Ascending aorta (tissue), 2 donors: Measurements from ENCODE around the gene UBR1. TPM values are rescaled to one million over a fixed set of nuclear protein-coding genes. Genes with fewer than 3 reads are reported as not detected.
"Not testable (repeated sequence)": the region's sequence is repeated elsewhere in the genome, so short reads cannot be mapped to it uniquely, and the experiment has no call there.

Experiments used
- DNase-seq, 2 donors: peaks; one replicate each; pipeline ENCODE4 v3.0.0-alpha.2; 2019; ENCODE audit warnings: low spot score in 2 of 2
- H3K27ac ChIP-seq, 2 donors: fragments of 200-600 bp; sonication (generic); one replicate each; pipeline ENCODE4 v1.5.1; 2016 to 2017; ENCODE audit warnings: mild to moderate bottlenecking in 1 of 2
- H3K27me3 ChIP-seq: fragments of 200-600 bp; sonication (generic); one replicate; pipeline ENCODE4 v1.5.1; 2017
- H3K36me3 ChIP-seq, 2 donors: fragments of 200-600 bp; sonication (generic); one replicate each; pipeline ENCODE4 v1.5.1; 2016
- H3K4me1 ChIP-seq, 2 donors: fragments of 200-600 bp; sonication (generic); one replicate each; pipeline ENCODE4 v1.5.1; 2016 to 2017; ENCODE audit warnings: mild to moderate bottlenecking in 1 of 2
- H3K4me3 ChIP-seq, 2 donors: fragments of 200-600 bp; sonication (generic); one replicate each; pipeline ENCODE4 v1.5.1; 2016 to 2017; ENCODE audit warnings: mild to moderate bottlenecking in 1 of 2
- H3K9me3 ChIP-seq, 2 donors: fragments of 200-600 bp; sonication (generic); one replicate each; pipeline ENCODE4 v1.5.1; 2016
- intact Hi-C: fragments of 100-400 bp; cut with DNase I; formaldehyde crosslinking; loops from one replicate; pipeline ENCODE4 v1.15.1; 2023
- total RNA-seq: library from RNA; depleted of rRNA; stranded (reverse); fragments of >200 nt; gene quantifications from one replicate; pipeline ENCODE4 v1.1.0, GENCODE V29; 2016
- TF ChIP-seq, protein P1 (sequence below), 3 experiments: fragments of 200-600 bp in 2 of 3; fragments of 450-650 bp in 1 of 3; sonication (generic) in 2 of 3; IDR thresholded peaks; one replicate each; pipeline ENCODE4 v1.5.1; 2016 to 2019; ENCODE audit warnings: antibody characterized with exemption in 3 of 3, mild to moderate bottlenecking in 1 of 3, moderate library complexity in 1 of 3

UBR1 gene
- total RNA-seq, 1 donor from 2014 or later, result 8.2 TPM

DNA sequence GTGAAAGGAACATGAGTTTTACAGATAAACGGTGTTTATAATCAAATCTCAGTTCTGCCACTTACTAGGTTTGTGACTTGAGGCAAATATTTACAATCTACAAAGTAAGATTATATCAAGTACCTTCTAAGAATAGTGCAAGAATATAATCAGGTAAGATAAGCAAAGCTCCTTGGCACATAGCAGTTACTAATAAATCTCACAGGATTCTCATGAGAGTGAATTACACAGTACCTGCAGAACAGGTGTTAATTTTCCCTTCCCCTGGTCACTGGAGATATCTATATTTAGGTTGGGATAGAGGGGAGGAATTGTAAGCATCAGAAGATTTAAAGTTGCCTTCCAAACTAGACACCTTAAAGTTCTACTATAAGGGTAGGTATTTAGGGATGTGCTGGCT is 53.0 kb downstream of the UBR1 start:
- no peak overlapping the region for H3K27ac ChIP-seq
- H3K27me3 ChIP-seq, result no peaks in the 10 kb centered on the region
- TF ChIP-seq, protein P1, sequence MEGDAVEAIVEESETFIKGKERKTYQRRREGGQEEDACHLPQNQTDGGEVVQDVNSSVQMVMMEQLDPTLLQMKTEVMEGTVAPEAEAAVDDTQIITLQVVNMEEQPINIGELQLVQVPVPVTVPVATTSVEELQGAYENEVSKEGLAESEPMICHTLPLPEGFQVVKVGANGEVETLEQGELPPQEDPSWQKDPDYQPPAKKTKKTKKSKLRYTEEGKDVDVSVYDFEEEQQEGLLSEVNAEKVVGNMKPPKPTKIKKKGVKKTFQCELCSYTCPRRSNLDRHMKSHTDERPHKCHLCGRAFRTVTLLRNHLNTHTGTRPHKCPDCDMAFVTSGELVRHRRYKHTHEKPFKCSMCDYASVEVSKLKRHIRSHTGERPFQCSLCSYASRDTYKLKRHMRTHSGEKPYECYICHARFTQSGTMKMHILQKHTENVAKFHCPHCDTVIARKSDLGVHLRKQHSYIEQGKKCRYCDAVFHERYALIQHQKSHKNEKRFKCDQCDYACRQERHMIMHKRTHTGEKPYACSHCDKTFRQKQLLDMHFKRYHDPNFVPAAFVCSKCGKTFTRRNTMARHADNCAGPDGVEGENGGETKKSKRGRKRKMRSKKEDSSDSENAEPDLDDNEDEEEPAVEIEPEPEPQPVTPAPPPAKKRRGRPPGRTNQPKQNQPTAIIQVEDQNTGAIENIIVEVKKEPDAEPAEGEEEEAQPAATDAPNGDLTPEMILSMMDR (IDR thresholded peaks at IDR 0.05), result no peak
- H3K36me3 ChIP-seq, result peaks cover 41 to 58% of the 10 kb centered on the region in 2 donors
- no peaks in the 10 kb centered on the region for H3K9me3 ChIP-seq
- H3K4me1 ChIP-seq, result no peaks in the 10 kb centered on the region
- DNase-seq, result no peak
- no peak overlapping the region for H3K4me3 ChIP-seq
- intact Hi-C loops, result loop anchor here (10.0 kb wide), 1 partner anchor 88 kb away; no protein-coding TSS in a partner anchor

DNA sequence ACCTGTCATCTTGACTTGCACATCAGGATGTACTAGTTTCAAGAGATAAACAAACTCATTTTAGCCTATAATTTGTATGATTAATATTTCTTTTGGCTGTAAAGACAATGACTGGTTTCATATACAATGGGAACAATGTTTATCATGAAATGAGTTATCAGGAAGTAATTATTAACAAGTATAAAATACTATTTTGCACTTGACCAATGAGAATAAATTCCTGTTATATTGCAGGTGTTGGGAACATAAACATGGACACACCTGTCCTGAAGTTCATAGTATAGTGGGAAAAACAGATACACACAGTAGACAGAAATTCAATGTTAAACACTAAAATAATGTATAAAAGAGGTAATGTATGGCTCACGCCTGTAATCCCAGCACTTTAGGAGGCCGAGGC is 56.9 kb downstream of the UBR1 start:
- H3K4me3 ChIP-seq, result no peak overlapping the region
- intact Hi-C loops, result no loop called here
- H3K27ac ChIP-seq, result no peak overlapping the region
- H3K27me3 ChIP-seq, result no peaks in the 10 kb centered on the region
- H3K36me3 ChIP-seq, result peaks cover 38 to 62% of the 10 kb centered on the region in 2 donors
- no peaks in the 10 kb centered on the region for H3K9me3 ChIP-seq
- no peak for DNase-seq
- TF ChIP-seq, protein P1 (IDR thresholded peaks at IDR 0.05), result no peak
- no peaks in the 10 kb centered on the region for H3K4me1 ChIP-seq

DNA sequence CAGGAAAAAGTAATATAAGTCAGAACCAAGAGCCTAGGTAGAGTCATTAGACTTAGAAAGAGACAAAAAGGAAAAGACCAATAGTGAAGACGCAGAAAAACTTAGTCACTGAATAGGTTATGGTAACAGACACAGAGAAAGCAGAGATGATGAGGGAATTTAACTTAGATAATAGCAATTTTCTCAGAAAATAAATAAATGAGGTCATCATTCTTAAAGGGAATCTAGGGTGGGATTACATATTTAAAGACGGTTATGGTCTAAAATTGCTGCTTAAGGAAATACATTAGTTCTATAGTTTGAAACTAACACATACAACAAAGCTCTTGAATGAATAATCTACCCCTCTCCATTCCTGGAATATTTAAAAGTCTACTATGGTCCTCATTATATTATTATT is 59.4 kb downstream of the UBR1 start:
- Histone ChIP-seq H3K27me3 (no peaks in the 10 kb centered on the region), H3K9me3 (no peaks in the 10 kb centered on the region), H3K4me1 (no peaks in the 10 kb centered on the region), H3K27ac (no peak overlapping the region), H3K36me3 (peaks cover 50 to 68% of the 10 kb centered on the region in 2 donors), H3K4me3 (no peak overlapping the region)
- intact Hi-C loops, result no loop called here
- TF ChIP-seq, protein P1 (IDR thresholded peaks at IDR 0.05), result no peak
- no peak for DNase-seq

DNA sequence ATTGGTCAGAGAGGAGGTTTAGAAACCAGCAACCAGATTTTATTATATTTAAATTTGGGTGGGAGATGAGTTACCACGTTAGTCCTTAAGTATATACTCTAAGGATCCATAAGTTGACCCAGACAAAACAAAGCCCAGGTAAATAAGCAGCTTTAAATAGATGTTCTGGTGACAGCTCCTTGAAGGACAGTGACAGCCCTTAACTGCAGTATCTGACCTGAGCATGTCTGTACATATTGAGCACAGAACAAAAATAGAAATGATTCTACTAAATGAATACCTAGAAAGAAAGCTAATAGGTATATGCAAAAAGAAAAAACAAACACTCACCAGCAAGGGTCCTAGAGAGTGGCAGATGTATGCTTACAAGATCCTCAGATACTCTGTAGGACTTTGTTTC is 63.0 kb downstream of the UBR1 start:
- Histone ChIP-seq H3K4me1 (no peaks in the 10 kb centered on the region), H3K27ac (no peak overlapping the region), H3K4me3 (no peak overlapping the region), H3K27me3 (no peaks in the 10 kb centered on the region), H3K9me3 (peaks cover 0 to 3% of the 10 kb centered on the region in 2 donors), H3K36me3 (peaks cover 49 to 68% of the 10 kb centered on the region in 2 donors)
- intact Hi-C loops, result no loop called here
- TF ChIP-seq, protein P1 (IDR thresholded peaks at IDR 0.05), result no peak
- DNase-seq, result no peak

DNA sequence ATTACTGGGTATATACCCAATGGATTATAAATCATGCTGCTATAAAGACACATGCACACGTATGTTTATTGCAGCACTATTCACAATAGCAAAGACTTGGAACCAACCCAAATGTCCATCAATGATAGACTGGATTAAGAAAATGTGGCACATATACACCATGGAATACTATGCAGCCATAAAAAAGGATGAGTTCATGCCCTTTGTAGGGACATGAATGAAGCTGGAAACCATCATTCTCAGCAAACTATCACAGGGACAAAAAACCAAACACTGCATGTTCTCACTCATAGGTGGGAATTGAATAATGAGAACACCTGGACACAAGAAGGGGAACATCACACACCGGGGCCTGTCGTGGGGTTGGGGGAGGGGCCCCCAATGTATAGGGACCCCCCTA is 64.8 kb downstream of the UBR1 start:
- H3K4me3 ChIP-seq, intact Hi-C loops, H3K27ac ChIP-seq, H3K27me3 ChIP-seq, H3K4me1 ChIP-seq, DNase-seq, H3K9me3 ChIP-seq: not testable (repeated sequence)
- peaks cover 50 to 71% of the 10 kb centered on the region in 2 donors for H3K36me3 ChIP-seq

DNA sequence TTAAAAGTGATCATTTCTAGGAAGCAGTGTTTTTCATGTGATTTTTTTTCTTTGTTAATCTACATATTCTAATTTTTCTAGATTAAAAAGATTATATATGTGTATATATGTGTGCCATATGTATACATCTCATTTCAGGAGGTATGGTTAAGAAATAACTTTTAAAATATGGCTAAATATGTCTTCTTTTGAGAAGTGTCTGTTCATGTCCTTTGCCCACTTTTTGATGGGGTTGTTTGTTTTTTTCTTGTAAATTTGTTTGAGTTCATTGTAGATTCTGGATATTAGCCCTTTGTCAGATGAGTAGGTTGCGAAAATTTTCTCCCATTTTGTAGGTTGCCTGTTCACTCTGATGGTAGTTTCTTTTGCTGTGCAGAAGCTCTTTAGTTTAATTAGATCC is 70.6 kb downstream of the UBR1 start:
- H3K36me3 ChIP-seq, result peaks cover 28 to 61% of the 10 kb centered on the region in 2 donors
- H3K4me3 ChIP-seq, intact Hi-C loops, H3K4me1 ChIP-seq, H3K27me3 ChIP-seq, DNase-seq, H3K9me3 ChIP-seq, H3K27ac ChIP-seq: not testable (repeated sequence)

DNA sequence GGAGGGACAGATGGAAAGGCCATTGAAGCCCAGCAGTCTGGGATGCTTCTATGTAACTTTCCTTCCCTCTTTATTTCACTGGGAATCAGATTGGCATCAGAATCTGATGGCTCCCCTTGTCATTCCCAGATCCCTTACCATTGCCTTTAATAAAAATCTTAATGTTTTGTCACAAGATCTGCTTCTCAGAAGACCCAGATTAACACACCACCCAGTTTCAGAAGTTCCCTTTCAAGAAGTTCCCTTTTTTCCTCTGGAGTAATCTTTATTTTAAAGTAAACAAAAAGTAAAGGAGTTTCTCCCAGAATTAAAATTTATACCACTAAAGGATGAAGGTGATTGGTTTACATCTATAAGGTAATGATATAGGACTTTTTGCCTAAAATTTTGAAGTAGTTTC is 76.4 kb downstream of the UBR1 start:
- H3K4me3 ChIP-seq, result no peak overlapping the region

More for the DNA sequence above, 76.4 kb downstream of the UBR1 start:
- intact Hi-C loops, result no loop called here
- H3K36me3 ChIP-seq, result peaks cover 38 to 64% of the 10 kb centered on the region in 2 donors
- H3K27ac ChIP-seq, result no peak overlapping the region
- TF ChIP-seq, protein P1 (IDR thresholded peaks at IDR 0.05), result no peak
- H3K4me1 ChIP-seq, result no peaks in the 10 kb centered on the region
- no peak for DNase-seq
- H3K27me3 ChIP-seq, result no peaks in the 10 kb centered on the region
- no peaks in the 10 kb centered on the region for H3K9me3 ChIP-seq
